Measurements from ENCODE around the gene ANXA8.

ANXA8 gene

DNA sequence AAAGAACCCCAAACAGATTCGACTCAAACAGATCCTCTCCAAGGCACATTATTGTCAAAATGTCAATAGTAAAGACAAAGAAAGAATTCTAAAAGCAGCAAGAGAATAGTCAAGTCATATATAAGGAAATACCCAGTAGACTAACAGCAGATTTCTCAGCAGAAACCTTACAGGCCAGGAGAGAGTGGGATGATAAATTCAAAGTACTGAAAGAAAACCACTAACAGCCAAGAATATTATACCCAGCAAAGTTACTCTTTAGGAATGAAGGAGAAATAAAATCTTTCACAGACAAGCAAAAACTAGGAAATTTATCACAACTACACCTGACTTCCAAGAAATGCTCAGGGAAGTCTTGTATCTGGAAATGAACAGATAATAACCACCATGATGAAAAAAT lies 38.2 kb downstream of the ANXA8 start:
- no peak for DNase-seq

DNA sequence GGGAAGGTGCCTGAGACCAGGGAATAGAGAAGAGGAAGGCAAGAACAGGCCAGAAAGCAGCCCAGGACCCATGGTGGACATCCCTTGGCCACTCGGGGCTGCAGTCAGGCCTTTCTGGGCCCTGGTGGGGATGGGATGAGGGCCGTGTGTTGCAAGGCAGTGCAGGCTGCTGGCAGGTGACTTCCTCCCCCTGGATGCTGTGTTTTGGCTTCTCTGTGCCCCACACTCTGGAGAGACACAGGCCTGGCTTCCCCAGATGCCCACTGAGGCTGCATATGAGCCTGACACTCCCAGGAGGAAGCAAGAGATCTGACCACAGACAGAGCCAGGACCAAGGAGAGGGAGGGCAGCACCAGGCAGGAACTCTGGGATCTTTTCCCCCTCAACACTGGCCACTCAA lies 39.9 kb downstream of the ANXA8 start:
- DNase-seq: no peak

DNA sequence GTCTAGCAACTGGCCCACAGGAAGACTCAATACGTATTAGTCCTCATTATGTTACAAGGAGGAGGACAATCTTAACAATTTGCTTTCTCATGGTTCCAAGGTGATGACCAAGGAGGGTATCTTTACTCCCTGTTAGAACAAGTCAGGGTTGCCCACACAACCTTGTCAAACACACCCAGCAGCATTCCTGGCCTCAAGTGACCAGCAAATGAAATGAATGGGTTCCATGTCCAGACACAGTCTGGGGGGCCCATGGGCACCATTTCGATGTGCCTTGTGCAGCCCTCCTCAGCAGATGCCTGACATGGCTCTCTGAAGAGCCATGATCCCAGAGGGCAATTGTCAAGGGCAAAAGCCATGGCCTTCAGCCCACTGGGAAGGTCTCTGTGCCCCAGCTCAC lies 40.8 kb downstream of the ANXA8 start:
- no peak for DNase-seq

DNA sequence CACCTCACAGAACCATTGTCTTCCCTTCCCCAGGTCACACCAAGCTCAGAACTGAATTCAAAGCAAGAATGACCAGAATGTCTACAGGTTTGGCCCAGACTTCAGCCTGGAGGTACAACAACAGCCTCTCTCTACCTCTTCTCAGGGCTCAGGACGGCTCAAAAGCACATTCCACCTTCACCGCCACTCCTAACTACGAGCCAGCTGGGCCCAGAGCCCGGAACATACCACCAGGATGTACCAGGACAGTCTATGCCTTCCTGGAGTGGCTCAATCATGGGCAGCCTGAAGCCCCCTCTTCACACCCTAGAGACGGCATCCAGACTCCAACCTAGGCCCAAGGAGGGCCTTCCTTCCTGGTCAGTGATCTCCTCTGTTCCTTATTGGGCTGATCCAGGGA lies 41.6 kb downstream of the ANXA8 start:
- DNase-seq: no peak

DNA sequence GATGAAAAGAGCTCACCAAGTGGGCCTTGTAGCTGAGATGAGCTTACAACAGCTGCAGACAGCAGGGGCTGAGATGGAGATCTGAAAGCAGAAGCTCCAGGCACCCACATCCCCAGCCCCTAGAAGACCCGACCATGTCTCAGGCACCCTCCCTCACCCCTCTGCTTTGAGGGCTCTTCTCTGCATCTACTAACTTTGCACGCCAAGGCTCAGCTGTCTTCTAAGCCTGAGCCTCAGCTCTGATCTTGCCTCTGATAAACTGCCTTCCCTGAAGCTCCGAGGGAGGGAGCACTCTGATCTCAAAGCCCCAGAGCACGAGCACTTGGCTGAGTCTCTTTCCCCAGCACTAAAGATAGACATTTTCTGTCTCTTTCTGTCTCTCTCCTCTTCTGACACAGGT lies 42.0 kb downstream of the ANXA8 start:
- no peak for DNase-seq

DNA sequence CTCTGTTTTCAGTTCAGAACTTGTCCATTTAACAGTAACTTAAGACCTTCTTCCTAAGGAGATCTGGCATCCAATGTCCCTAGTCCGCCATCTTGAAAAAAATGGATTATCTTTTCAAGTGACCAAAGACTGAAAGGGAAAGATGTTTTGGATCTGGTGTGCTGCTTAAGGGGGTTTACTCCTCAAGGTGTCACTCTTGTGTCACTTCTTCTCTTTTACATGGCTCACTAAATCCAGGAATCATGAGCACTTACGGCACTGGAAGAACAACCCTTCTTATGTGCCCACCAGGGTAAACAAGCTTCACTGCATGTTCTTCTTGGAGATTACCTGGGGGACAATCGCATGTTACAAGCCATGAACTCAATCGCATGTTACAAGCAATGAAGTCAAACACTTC lies 43.7 kb downstream of the ANXA8 start:
- DNase-seq: no peak

DNA sequence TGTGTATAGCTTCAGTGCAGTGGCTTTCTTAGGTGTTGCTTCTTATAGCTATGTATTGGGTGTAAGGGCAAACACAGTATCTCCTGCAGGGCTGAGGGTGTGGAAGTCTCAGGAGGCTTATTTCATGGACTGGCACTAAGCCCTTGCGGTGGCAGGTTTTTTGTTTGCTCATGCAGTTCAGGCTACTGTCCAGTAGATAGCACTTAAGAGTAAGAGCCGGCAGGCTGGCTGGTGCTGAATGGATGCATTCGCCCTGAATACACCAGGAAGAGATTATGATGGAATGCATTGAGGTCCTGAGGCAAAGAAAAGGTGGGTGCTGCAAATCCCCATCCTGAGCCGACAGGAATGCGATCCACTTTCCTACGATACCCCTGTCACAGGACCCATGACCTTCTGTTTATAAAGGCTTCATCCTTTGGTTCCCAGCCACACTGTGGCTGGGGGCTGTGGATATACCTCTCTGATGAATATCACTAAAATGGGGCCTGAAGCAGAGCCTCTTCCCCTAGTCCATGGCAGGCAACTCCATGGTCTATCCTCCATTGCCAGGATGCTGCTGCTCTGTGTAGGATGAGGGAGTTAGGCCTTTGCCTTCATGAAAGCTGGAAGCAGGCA lies 44.9 kb downstream of the ANXA8 start:
- DNase-seq: no peak

DNA sequence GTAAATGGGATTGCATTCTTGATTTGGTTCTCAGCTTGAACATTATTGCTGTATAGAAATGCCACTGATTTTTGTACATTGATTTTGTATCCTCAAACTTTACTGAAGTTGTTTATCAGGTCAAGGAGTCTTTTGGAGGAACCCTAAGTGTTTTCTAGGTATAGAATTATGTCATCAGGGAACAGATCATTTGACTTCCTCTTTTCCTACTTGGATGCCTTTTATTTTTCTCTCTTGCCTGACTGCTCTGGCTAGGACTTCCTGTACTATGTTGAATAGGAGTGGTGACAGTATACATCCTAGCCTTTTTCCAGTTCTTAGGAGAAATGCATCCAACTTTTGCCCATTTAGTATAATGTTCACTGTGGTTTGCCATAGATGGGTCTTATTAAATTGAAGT lies 48.8 kb downstream of the ANXA8 start:
- DNase-seq: no peak

DNA sequence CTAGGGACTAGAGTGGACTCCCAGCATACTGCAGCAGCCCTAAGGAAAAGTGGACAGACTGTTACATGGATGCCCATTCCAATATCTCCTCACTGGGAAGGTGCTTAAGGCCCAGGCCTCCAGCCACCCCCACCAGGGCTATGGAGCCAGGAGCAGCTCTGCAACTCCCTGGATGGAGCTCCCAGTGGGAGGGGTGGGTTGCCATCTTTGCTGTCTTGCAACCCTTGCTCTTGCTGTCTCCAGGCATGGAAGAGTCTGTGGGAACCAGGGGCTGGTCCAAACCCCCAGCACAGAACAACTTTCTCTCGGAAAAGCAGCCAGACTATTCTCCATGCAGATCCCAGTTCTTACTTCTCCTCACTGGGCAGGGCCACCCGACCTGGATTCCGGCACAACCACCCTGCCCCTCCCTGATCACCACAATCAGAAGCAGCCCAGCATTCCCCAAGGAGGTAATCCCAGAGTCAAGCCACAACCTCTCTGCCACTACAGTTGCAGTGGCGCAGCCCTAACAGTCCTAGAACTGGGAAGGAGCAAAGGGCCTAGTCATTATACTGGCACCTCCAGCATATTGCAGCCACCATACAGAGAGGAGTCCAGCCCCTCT lies 58.0 kb downstream of the ANXA8 start:
- DNase-seq: no peak

DNA sequence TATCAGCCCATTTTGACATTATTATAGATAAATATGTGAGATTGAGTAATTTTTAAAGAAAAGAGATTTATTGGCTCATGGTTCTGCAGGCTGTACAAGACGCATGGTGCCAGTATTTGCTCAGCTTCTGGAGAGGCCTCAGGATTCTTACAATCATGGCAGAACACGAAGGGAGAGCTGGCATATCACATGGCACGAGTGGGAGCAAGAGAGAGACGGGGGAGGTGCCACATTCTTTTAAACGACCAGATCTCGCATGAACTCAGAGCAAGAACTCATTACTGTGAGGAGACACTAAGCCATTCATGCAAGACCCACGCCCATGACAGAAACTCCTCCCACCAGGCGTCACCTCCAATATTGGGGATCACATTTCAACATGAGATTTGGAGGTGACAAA lies 59.7 kb downstream of the ANXA8 start:
- no peak for DNase-seq

DNA sequence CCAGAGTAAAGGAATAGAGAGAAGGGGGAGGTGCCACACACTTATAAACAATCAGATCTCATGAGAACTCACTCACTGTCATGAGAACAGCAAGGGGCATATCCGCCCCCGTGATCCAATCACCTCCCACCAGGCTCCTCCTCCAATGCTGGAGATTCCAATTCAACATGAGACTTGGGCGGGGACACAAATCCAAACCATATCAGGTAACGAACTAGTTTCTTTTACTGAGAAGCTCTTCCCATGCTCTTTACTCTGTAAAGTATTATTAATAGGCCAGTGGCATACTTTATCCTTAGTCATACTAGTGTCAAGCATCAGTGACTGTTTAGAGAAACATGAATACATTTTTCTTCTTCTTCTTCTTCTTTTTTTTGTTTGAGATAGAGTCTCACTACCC lies 60.4 kb downstream of the ANXA8 start:
- no peak for DNase-seq

DNA sequence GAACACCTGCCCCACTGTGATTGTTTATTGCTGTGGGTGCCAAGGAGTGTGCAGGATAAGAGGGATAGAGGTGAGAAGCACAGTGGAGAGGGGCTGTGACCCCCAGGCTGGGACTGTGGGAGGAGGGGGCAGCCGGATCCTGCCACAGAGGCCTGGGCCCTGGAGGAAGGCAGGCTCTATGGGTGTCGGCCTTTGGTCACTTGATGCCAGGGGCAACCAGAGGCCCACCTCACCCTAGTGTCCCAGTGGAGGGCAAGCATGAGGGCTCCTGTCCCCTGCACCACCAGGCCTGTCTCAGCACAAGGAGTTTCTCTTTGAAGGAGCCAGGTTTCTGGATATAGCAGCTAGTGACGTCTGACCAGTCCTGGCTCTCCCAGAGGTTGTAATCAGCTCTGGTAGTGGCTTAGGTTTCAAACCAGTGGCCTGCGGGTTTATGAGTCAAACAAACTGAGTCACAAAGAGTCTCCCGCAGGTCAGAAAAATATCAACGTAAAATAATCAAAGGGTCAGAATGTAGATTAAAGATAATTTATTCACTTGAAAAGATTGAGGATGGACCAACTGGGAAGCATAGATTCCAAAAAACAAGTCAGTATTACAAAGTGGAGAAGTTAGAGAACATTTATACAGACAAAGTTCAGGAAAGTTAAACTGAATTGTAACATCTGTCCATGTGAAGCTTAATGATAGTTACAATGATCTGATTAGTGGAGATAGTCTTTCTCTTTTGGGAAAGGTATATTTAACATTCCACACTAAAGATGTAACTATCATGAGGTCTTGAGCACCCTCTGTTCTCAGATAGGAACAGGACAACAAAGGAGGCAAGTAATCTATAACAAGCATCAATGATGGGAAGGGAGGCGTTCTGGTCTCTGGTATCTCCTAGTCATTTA lies 62.6 kb downstream of the ANXA8 start:
- no peak for DNase-seq

DNA sequence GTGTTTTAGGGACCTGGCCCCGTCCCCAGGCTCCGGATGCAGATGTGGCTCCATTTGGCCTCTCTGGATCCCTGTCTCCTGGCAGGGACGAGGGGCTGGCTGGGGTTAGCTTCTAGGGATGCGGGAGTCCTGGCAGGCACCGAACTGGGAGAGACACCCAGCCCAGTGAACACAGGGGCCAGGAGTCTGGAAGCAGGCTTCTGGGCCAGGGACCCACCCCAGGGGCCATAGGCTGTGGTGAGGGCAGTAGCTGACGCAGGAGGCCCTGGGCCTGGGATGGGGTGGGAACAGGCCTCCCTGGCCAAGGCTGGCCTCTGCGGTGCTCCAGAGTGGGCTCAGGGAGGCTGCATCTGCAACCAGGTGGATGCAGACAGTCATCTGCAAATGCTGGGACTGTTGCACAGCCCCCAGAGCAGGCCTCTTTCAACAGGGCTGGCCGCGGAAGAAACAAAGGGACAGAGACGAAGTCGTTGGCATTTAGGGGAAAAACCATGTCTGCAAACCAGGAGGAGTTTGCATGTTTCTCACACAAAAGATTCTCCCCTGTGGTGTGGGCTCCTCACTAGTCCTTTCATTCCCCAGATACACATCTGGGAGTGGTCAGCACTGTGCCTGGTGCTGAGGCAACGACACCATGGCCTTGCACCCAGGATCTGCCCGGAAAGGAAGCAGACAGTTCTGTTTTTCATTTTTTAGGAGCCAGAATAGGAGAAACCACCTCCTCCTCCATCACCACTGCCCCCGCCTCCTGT lies 63.4 kb downstream of the ANXA8 start:
- no peak for DNase-seq

DNA sequence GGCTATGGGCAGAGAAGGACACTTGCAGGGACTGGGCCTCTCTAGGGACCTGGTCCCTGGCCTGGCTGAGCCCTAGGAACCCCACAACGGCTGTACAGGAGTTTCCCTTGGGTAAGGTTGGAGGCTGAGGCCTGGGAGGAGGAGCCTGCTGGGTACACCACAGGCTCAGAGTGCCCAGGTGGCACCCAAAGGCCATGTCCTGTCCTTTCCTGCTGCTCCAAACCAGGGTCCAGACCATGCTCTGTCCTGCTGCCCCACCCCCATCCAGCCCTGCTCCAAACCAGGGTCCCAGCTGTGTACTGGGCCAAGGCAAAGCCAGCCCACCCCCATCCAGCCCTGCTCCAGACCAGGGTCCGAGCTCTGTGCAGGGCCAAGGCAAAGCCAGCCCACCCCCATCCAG lies 64.5 kb downstream of the ANXA8 start:
- no peak for DNase-seq

DNA sequence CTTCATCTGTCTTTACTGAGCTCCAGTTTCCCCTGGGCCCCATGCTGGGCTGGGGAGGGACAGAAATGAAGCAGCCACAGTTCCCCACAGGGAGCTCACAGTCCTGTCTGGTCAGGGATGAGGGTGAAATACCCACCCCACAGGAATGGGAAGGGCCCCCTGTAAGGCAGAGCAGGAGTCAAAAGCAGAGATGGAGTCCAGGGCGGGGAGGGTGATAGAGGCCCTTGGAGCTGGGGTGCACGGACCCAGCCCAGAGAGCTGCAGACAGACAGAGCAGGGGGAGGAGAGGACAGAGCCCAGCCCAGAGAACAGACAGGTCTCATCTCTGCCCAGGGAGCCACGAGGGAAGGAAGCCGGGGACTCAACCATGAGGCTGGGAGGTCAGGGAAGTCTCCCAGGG lies 64.9 kb downstream of the ANXA8 start:
- no peak for DNase-seq

DNA sequence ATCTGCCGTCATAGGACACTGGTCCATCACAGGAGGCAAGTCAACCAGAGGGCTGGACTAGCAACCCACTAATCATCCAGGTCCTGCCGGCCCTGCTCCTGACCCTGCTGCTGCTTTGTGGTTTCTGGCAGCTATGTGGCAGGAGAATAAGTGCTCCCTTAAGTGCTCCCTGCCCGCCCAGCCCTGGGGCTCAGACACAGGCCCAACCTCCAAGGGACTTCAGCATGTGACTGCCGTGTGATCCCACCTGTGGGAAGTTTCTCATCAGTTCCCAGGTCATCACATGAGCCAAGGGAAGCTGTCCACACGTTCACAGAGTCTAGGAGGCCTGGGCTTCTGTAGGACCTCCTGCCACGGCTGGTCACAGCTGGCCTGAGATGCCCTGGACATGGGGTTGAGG lies 65.6 kb downstream of the ANXA8 start:
- DNase-seq: no peak
